Neutrophil (primary cell): ENCODE results near the gene DDX39B.

Experiments used
- H3K27ac ChIP-seq: fragments of 200-600 bp; sonication (generic); 2 replicates; pipeline ENCODE4 v1.5.1; 2016; ENCODE audit warnings: mild to moderate bottlenecking, moderate library complexity
- H3K27me3 ChIP-seq: fragments of 200-600 bp; sonication (generic); 2 replicates; pipeline ENCODE4 v1.6.0; 2016; ENCODE audit warnings: mild to moderate bottlenecking
- H3K36me3 ChIP-seq: fragments of 200-600 bp; sonication (generic); 2 replicates; pipeline ENCODE4 v1.5.1; 2017
- H3K4me1 ChIP-seq, 2 experiments: fragments of 200-600 bp in 1 of 2; sonication (generic) in 1 of 2; 1 replicate in 1 of 2; 2 replicates in 1 of 2; pipeline versions ENCODE4 v1.5.1 to v1.6.1; 2013 to 2016; ENCODE audit warnings: low read depth in 1 of 2, low read length in 1 of 2, mild to moderate bottlenecking in 1 of 2, moderate library complexity in 1 of 2; ENCODE audit not compliant: control insufficient read depth in 1 of 2, insufficient read depth in 1 of 2
- H3K4me3 ChIP-seq, 2 experiments: fragments of 200-600 bp in 1 of 2; sonication (generic) in 1 of 2; 1 replicate in 1 of 2; 2 replicates in 1 of 2; pipeline ENCODE4 v1.5.1; 2013 to 2016; ENCODE audit warnings: low read depth in 1 of 2, low read length in 1 of 2, mild to moderate bottlenecking in 1 of 2, moderate library complexity in 1 of 2
- H3K9me3 ChIP-seq: fragments of 200-600 bp; sonication (generic); 2 replicates; pipeline ENCODE4 v1.5.1; 2016
- CTCF ChIP-seq: fragments of 200-600 bp; sonication (generic); IDR thresholded peaks from 2 replicates; pipeline ENCODE4 v1.5.1; 2016; ENCODE audit warnings: antibody characterized with exemption

Gene DDX39B

GRCh38 chr6:31580438-31580740 is 38.6 kb upstream of the DDX39B start:
- H3K4me1 ChIP-seq: peaks cover 68 to 72% of the 10 kb centered on the region in 2 experiments

GRCh38 chr6:31579546-31580437 is 38.0 kb upstream of the DDX39B start:
- Histone ChIP-seq H3K27ac (peak overlapping the region; percentile 96), H3K4me3 (peak overlapping the region; percentile 92 to 94), H3K4me1 (peaks cover 68 to 72% of the 10 kb centered on the region in 2 experiments), H3K27me3 (no peaks in the 10 kb centered on the region), H3K9me3 (no peaks in the 10 kb centered on the region), H3K36me3 (peaks cover 15% of the 10 kb centered on the region)
- no peak for TF ChIP-seq CTCF

More at GRCh38 chr6:31580438-31580740, 38.6 kb upstream of the DDX39B start:
- no peaks in the 10 kb centered on the region for H3K9me3 ChIP-seq
- H3K4me3 ChIP-seq: peak overlapping the region; percentile 92 to 94
- TF ChIP-seq CTCF: no peak
- peaks cover 15% of the 10 kb centered on the region for H3K36me3 ChIP-seq
- no peaks in the 10 kb centered on the region for H3K27me3 ChIP-seq
- peak overlapping the region; percentile 96 for H3K27ac ChIP-seq

GRCh38 chr6:31579119-31579505 is 37.3 kb upstream of the DDX39B start:
- Histone ChIP-seq H3K9me3 (no peaks in the 10 kb centered on the region), H3K4me3 (no peak overlapping the region), H3K27ac (peak overlapping the region; percentile 96), H3K4me1 (peaks cover 64 to 70% of the 10 kb centered on the region in 2 experiments), H3K36me3 (peaks cover 15% of the 10 kb centered on the region), H3K27me3 (no peaks in the 10 kb centered on the region)
- TF ChIP-seq CTCF: no peak

- no peaks in the 10 kb centered on the region for H3K9me3 ChIP-seq
- TF ChIP-seq CTCF: no peak
- H3K4me3 ChIP-seq: no peak overlapping the region
- peak overlapping the region; percentile 96 for H3K27ac ChIP-seq
- peaks cover 15% of the 10 kb centered on the region for H3K36me3 ChIP-seq
- H3K27me3 ChIP-seq: no peaks in the 10 kb centered on the region
- peaks cover 57 to 63% of the 10 kb centered on the region in 2 experiments for H3K4me1 ChIP-seq
Observed at GRCh38 chr6:31578184-31579118, 36.6 kb upstream of the DDX39B start.

- H3K27ac ChIP-seq: no peak overlapping the region
Observed at GRCh38 chr6:31577579-31577966, 35.8 kb upstream of the DDX39B start.

More at GRCh38 chr6:31577579-31577966, 35.8 kb upstream of the DDX39B start:
- Histone ChIP-seq H3K27me3 (no peaks in the 10 kb centered on the region), H3K4me1 (peaks cover 49 to 54% of the 10 kb centered on the region in 2 experiments), H3K4me3 (no peak overlapping the region), H3K9me3 (no peaks in the 10 kb centered on the region), H3K36me3 (peaks cover 15% of the 10 kb centered on the region)
- no peak for TF ChIP-seq CTCF
